ENCODE data around the gene ABR. TPM values are rescaled to one million over a fixed set of nuclear protein-coding genes. Genes with fewer than 3 reads are reported as not detected.
A peak's percentile ranks its signal among the peaks of the same experiment; 100 is the strongest.

The ABR gene
- total and polyA plus RNA-seq, 2 donors from 2014 or later = 18.7 to 116 TPM

DNA sequence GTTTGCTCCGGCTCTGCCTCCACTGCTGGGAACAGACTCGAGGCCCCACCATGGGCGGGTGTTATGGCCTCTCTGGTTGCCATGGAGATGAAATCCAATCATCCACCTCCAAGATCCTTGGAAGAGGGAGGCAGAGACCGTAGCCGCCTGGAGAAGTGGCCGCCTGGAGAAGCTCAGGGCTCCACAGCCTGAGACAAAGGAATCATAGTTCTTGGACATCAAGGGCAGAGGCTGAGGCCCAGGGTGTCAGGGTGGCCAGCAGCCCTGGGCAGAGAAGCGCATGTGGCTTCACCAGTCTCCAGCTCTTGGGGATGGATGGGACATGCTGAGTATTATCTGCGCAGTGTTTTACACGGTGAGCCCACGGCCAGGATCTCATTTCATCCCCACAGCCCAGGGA lies 36.2 kb downstream of the ABR start:
- FAIRE-seq = no peak
- intact Hi-C loops (cut with DNase I) = no loop called here
- Histone ChIP-seq H3K9me3 (ENCODE audit: control insufficient read depth in 2 of 3, insufficient read depth in 1 of 3, low read length in 3 of 3) (no peaks in the 10 kb centered on the region), H3K27me3 (ENCODE audit: control insufficient read depth, insufficient read depth, low read length) (no peaks in the 10 kb centered on the region), H3K27ac (ENCODE audit: low read depth in 2 of 2, low read length in 2 of 2) (no peak overlapping the region), H3K4me3 (ENCODE audit: low read length in 3 of 3) (no peak overlapping the region), H3K36me3 (ENCODE audit: control insufficient read depth in 2 of 3, insufficient read depth in 3 of 3, low read length in 3 of 3) (no peaks in the 10 kb centered on the region), H3K9ac (ENCODE audit: low read length in 3 of 3) (no peak overlapping the region), H3K4me1 (ENCODE audit: control insufficient read depth in 2 of 3, insufficient read depth in 2 of 3, low read depth in 1 of 3, low read length in 3 of 3) (no peaks in the 10 kb centered on the region)
- DNase-seq = peak in 4 of 5 donors; percentile 92 to 96 (median 94)
- TF ChIP-seq, protein P1, sequence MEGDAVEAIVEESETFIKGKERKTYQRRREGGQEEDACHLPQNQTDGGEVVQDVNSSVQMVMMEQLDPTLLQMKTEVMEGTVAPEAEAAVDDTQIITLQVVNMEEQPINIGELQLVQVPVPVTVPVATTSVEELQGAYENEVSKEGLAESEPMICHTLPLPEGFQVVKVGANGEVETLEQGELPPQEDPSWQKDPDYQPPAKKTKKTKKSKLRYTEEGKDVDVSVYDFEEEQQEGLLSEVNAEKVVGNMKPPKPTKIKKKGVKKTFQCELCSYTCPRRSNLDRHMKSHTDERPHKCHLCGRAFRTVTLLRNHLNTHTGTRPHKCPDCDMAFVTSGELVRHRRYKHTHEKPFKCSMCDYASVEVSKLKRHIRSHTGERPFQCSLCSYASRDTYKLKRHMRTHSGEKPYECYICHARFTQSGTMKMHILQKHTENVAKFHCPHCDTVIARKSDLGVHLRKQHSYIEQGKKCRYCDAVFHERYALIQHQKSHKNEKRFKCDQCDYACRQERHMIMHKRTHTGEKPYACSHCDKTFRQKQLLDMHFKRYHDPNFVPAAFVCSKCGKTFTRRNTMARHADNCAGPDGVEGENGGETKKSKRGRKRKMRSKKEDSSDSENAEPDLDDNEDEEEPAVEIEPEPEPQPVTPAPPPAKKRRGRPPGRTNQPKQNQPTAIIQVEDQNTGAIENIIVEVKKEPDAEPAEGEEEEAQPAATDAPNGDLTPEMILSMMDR (IDR thresholded peaks at IDR 0.05; ENCODE audit: borderline replicate concordance, extremely low read depth, insufficient read depth) = no peak

DNA sequence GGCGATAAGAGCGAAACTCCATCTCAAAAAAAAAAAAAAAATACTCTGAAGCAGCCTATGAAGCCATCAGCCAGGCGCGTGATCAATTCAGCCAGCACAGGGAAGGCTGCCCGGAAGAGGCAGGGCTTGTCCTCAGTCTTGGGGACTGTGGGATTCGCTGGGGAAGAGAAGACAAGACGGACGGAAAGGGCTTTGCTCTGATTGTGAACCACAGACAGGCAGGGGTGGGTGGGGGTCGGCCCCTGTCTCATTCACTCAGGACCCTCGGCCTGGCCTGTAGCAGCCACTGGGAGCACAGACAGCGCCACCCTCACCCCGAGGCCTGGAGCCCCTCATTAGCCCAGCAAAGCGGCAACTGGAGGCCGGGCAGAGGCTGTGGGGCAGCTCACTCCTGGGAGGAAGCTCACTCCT lies 37.2 kb downstream of the ABR start:
- Histone ChIP-seq H3K9ac (ENCODE audit: low read length in 3 of 3) (no peak overlapping the region), H3K36me3 (ENCODE audit: control insufficient read depth in 2 of 3, insufficient read depth in 3 of 3, low read length in 3 of 3) (no peaks in the 10 kb centered on the region), H3K9me3 (ENCODE audit: control insufficient read depth in 2 of 3, insufficient read depth in 1 of 3, low read length in 3 of 3) (no peaks in the 10 kb centered on the region), H3K4me3 (ENCODE audit: low read length in 3 of 3) (no peak overlapping the region), H3K4me1 (ENCODE audit: control insufficient read depth in 2 of 3, insufficient read depth in 2 of 3, low read depth in 1 of 3, low read length in 3 of 3) (no peaks in the 10 kb centered on the region), H3K27ac (ENCODE audit: low read depth in 2 of 2, low read length in 2 of 2) (no peak overlapping the region), H3K27me3 (ENCODE audit: control insufficient read depth, insufficient read depth, low read length) (no peaks in the 10 kb centered on the region)
- intact Hi-C loops (cut with DNase I) = no loop called here
- no peak for DNase-seq
- no peak for FAIRE-seq
- TF ChIP-seq, protein P1 (IDR thresholded peaks at IDR 0.05; ENCODE audit: borderline replicate concordance, extremely low read depth, insufficient read depth) = no peak

DNA sequence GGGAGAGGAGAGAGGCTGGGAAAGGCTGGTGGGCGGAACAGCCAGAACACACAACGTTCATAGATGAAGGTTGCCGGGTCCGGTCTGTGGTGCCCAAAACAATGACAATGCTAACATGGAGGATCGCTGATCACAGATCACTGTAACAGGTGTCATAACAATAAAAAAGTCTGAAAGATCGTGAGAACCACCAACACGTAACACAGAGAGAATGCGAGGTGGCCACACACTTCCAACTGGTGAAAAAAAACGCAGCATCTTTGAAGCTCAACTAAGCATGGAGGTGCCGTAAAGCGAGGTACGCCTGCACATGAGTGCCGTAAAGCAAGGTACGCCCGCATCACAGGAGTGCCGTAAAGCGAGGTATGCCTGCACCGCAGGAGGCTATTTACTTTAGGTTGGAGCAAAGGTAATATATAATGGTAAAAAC lies 42.3 kb downstream of the ABR start:
- intact Hi-C loops (cut with DNase I) = no loop called here
- Histone ChIP-seq H3K27ac (ENCODE audit: low read depth in 2 of 2, low read length in 2 of 2) (no peak overlapping the region), H3K9me3 (ENCODE audit: control insufficient read depth in 2 of 3, insufficient read depth in 1 of 3, low read length in 3 of 3) (no peaks in the 10 kb centered on the region), H3K4me3 (ENCODE audit: low read length in 3 of 3) (peak overlapping the region in 1 of 3 donors; percentile 26), H3K36me3 (ENCODE audit: control insufficient read depth in 2 of 3, insufficient read depth in 3 of 3, low read length in 3 of 3) (no peaks in the 10 kb centered on the region), H3K27me3 (ENCODE audit: control insufficient read depth, insufficient read depth, low read length) (no peaks in the 10 kb centered on the region), H3K4me1 (ENCODE audit: control insufficient read depth in 2 of 3, insufficient read depth in 2 of 3, low read depth in 1 of 3, low read length in 3 of 3) (no peaks in the 10 kb centered on the region), H3K9ac (ENCODE audit: low read length in 3 of 3) (no peak overlapping the region)
- TF ChIP-seq, protein P1 (IDR thresholded peaks at IDR 0.05; ENCODE audit: borderline replicate concordance, extremely low read depth, insufficient read depth) = no peak
- FAIRE-seq (no peak), DNase-seq (peak in 1 of 5 donors; percentile 39)

DNA sequence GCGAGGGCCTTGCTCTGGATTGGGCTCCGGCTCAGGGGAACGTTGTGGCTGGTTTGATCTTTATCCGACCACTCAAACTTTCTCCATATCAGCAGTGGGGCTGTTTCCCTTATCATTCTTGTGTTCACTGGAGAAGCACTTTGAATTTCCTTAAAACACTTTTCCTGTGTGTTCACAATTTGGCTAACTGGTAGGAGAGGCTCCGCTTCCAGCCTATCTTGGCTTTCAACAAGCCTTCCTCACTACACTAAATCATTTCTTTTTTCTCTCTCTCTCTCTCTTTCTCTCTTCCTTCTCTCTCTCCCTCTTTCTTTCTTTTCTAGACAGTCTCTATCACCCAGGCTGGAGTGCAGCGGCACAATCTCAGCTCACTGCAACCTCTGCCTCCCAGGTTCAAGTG lies 43.0 kb downstream of the ABR start:
- DNase-seq (no peak), FAIRE-seq (no peak)
- Histone ChIP-seq H3K9ac (ENCODE audit: low read length in 3 of 3) (no peak overlapping the region), H3K4me3 (ENCODE audit: low read length in 3 of 3) (no peak overlapping the region), H3K27me3 (ENCODE audit: control insufficient read depth, insufficient read depth, low read length) (no peaks in the 10 kb centered on the region), H3K9me3 (ENCODE audit: control insufficient read depth in 2 of 3, insufficient read depth in 1 of 3, low read length in 3 of 3) (no peaks in the 10 kb centered on the region), H3K36me3 (ENCODE audit: control insufficient read depth in 2 of 3, insufficient read depth in 3 of 3, low read length in 3 of 3) (no peaks in the 10 kb centered on the region), H3K27ac (ENCODE audit: low read depth in 2 of 2, low read length in 2 of 2) (no peak overlapping the region), H3K4me1 (ENCODE audit: control insufficient read depth in 2 of 3, insufficient read depth in 2 of 3, low read depth in 1 of 3, low read length in 3 of 3) (no peaks in the 10 kb centered on the region)
- TF ChIP-seq, protein P1 (IDR thresholded peaks at IDR 0.05; ENCODE audit: borderline replicate concordance, extremely low read depth, insufficient read depth) = no peak
- intact Hi-C loops (cut with DNase I) = no loop called here
